CD14-positive monocyte (primary cell): ENCODE data around the gene CPED1. TPM values are rescaled to one million over a fixed set of nuclear protein-coding genes. Genes with fewer than 3 reads are reported as not detected.

Experiments used
- DNase-seq, 3 donors: peaks; one replicate each; pipeline ENCODE4 v3.0.0-alpha.2; 2011 to 2022
- H2AFZ ChIP-seq: 2 replicates; pipeline ENCODE4 v1.6.0; 2012; ENCODE audit warnings: mild to moderate bottlenecking, low read depth, low read length, inconsistent platforms; ENCODE audit not compliant: insufficient read depth, poor library complexity, severe bottlenecking
- H3K27ac ChIP-seq, 2 donors: 1 replicate in 1 of 2; 2 replicates in 1 of 2; pipeline ENCODE4 v1.5.1; 2012 to 2013; ENCODE audit warnings: low read length in 2 of 2, control low read depth in 1 of 2, inconsistent platforms in 1 of 2, low read depth in 1 of 2, mild to moderate bottlenecking in 1 of 2
- H3K27me3 ChIP-seq, 2 donors: one replicate each; pipeline versions ENCODE4 v1.6.0 to v1.6.1; 2011 to 2013; ENCODE audit warnings: low read length in 2 of 2; ENCODE audit not compliant: control insufficient read depth in 2 of 2, insufficient read depth in 2 of 2
- H3K36me3 ChIP-seq, 2 donors: replicated peaks in 1 of 2; 1 replicate in 1 of 2; 2 replicates in 1 of 2; pipeline versions ENCODE4 v1.5.1 to v1.6.1; 2012 to 2013; ENCODE audit warnings: low read length in 2 of 2, control low read depth in 1 of 2, inconsistent platforms in 1 of 2, mild to moderate bottlenecking in 1 of 2; ENCODE audit not compliant: insufficient read depth in 2 of 2, control insufficient read depth in 1 of 2
- H3K4me1 ChIP-seq, 2 donors: 1 replicate in 1 of 2; 2 replicates in 1 of 2; pipeline versions ENCODE4 v1.5.1 to v1.6.1; 2012 to 2013; ENCODE audit warnings: low read length in 2 of 2, control low read depth in 1 of 2, inconsistent platforms in 1 of 2, mild to moderate bottlenecking in 1 of 2, moderate library complexity in 1 of 2; ENCODE audit not compliant: insufficient read depth in 2 of 2, control insufficient read depth in 1 of 2
- H3K4me2 ChIP-seq: replicated peaks from 2 replicates; pipeline ENCODE3; 2012; ENCODE audit warnings: low read length, moderate library complexity, mild to moderate bottlenecking; ENCODE audit not compliant: poor library complexity, severe bottlenecking; ENCODE audit errors: extremely low read depth
- H3K4me3 ChIP-seq, 3 experiments: fragments of 200-600 bp in 1 of 3; sonication (generic) in 1 of 3; replicated peaks in 1 of 3; 1 replicate in 2 of 3; 2 replicates in 1 of 3; pipeline ENCODE4 v1.5.1; 2011 to 2013; ENCODE audit warnings: low read length in 3 of 3, mild to moderate bottlenecking in 3 of 3, control low read depth in 2 of 3, low read depth in 2 of 3, inconsistent platforms in 1 of 3, moderate library complexity in 1 of 3
- H3K79me2 ChIP-seq: 2 replicates; pipeline ENCODE4 v1.6.0; 2012; ENCODE audit warnings: mild to moderate bottlenecking, control low read depth, inconsistent platforms, low read length, moderate library complexity; ENCODE audit not compliant: insufficient read depth
- H3K9ac ChIP-seq: 2 replicates; pipeline ENCODE4 v1.6.0; 2017; ENCODE audit warnings: low read length, mild to moderate bottlenecking; ENCODE audit not compliant: insufficient read depth, poor library complexity, severe bottlenecking
- H3K9me3 ChIP-seq, 2 donors: replicated peaks in 1 of 2; 1 replicate in 1 of 2; 2 replicates in 1 of 2; pipeline versions ENCODE4 v1.5.1 to v1.6.1; 2012 to 2013; ENCODE audit warnings: low read length in 2 of 2, control low read depth in 1 of 2; ENCODE audit not compliant: control insufficient read depth in 1 of 2, insufficient read depth in 1 of 2
- H4K20me1 ChIP-seq: 2 replicates; pipeline ENCODE4 v1.6.0; 2012; ENCODE audit warnings: mild to moderate bottlenecking, low read length, control low read depth, moderate library complexity; ENCODE audit not compliant: insufficient read depth
- H3K27ac Mint-ChIP-seq, 7 donors: one replicate each; pipeline ENCODE4 v1.8.0; 2020; ENCODE audit warnings: mild to moderate bottlenecking in 7 of 7, mixed read lengths in 7 of 7, moderate library complexity in 6 of 7, inconsistent platforms in 2 of 7
- H3K27me3 Mint-ChIP-seq, 3 donors: one replicate each; pipeline ENCODE4 v1.8.0; 2021 to 2022; ENCODE audit warnings: low read depth in 3 of 3, mild to moderate bottlenecking in 3 of 3, mixed read lengths in 3 of 3, moderate library complexity in 3 of 3, inconsistent platforms in 1 of 3
- H3K36me3 Mint-ChIP-seq, 2 donors: one replicate each; pipeline ENCODE4 v1.8.0; 2020; ENCODE audit warnings: mixed read lengths in 2 of 2, inconsistent platforms in 1 of 2, mild to moderate bottlenecking in 1 of 2
- H3K4me1 Mint-ChIP-seq: one replicate; pipeline ENCODE4 v1.8.0; 2020; ENCODE audit warnings: mild to moderate bottlenecking, mixed read lengths
- H3K4me3 Mint-ChIP-seq, 2 donors: one replicate each; pipeline ENCODE4 v1.8.0; 2020; ENCODE audit warnings: mild to moderate bottlenecking in 2 of 2, mixed read lengths in 2 of 2, moderate library complexity in 1 of 2
- H3K9me3 Mint-ChIP-seq, 7 donors: one replicate each; pipeline ENCODE4 v1.8.0; 2020 to 2022; ENCODE audit warnings: mixed read lengths in 7 of 7, mild to moderate bottlenecking in 6 of 7, moderate library complexity in 6 of 7, inconsistent platforms in 2 of 7
- CTCF ChIP-seq: fragments of 200-600 bp; IDR thresholded peaks from one replicate; pipeline ENCODE4 v1.8.0; 2022; ENCODE audit warnings: antibody characterized with exemption, mild to moderate bottlenecking
- WGBS: methylation state at CpG from one replicate; pipeline ENCODE4 v1.1.5; 2013; ENCODE audit warnings: missing lambda C conversion rate; ENCODE audit not compliant: insufficient coverage; 5-methylcytosine and 5-hydroxymethylcytosine counted together
- intact Hi-C, 2 donors: fragments of 100-400 bp; cut with micrococcal nuclease; formaldehyde crosslinking; loops; one replicate each; pipeline versions ENCODE4 v1.15.0 to v1.15.1; 2023
- polyA plus RNA-seq, 3 donors: library from polyadenylated mRNA; depleted of rRNA in 1 of 3; unstranded in 2 of 3; stranded (reverse) in 1 of 3; fragments of 300-500 nt in 2 of 3; fragments of >200 nt in 1 of 3; fragmentation: Illumina TruSeq in 2 of 3; gene quantifications; 1 replicate in 2 of 3; 2 replicates in 1 of 3; pipeline ENCODE4 v1.2.3, GENCODE V29; 2012 to 2021

Gene CPED1
- polyA plus RNA-seq, 3 donors: 9.8 to 30.0 (median 20.4) TPM

- H3K9ac ChIP-seq: no peak overlapping the region
- Mint-ChIP-seq H3K27ac (no peak overlapping the region), H3K27me3 (no peaks in the 10 kb centered on the region), H3K4me1 (no peaks in the 10 kb centered on the region), H3K9me3 (no peaks in the 10 kb centered on the region), H3K36me3 (no peaks in the 10 kb centered on the region), H3K4me3 (no peak overlapping the region)
- H3K79me2 ChIP-seq: no peaks in the 10 kb centered on the region
- intact Hi-C loops: no loop called here
- WGBS: no CpG with 5 or more reads among the region's 4 CpGs
- H3K9me3 ChIP-seq: no peaks in the 10 kb centered on the region
- no peaks in the 10 kb centered on the region for H4K20me1 ChIP-seq
- no peak overlapping the region for H2AFZ ChIP-seq
- TF ChIP-seq CTCF: no peak
- H3K27me3 ChIP-seq: no peaks in the 10 kb centered on the region
- DNase-seq: no peak
- no peak overlapping the region for H3K4me2 ChIP-seq
- no peaks in the 10 kb centered on the region for H3K4me1 ChIP-seq
- no peak overlapping the region for H3K27ac ChIP-seq
- no peaks in the 10 kb centered on the region for H3K36me3 ChIP-seq
- no peak overlapping the region for H3K4me3 ChIP-seq
These were observed 168.8 kb downstream of the CPED1 start for GRCh38 chr7:121157341-121157751.

- no peak for DNase-seq
- Mint-ChIP-seq H3K9me3 (no peaks in the 10 kb centered on the region), H3K4me3 (no peak overlapping the region), H3K27ac (no peak overlapping the region), H3K4me1 (no peaks in the 10 kb centered on the region), H3K27me3 (no peaks in the 10 kb centered on the region), H3K36me3 (no peaks in the 10 kb centered on the region)
- intact Hi-C loops: no loop called here
- Histone ChIP-seq H3K36me3 (no peaks in the 10 kb centered on the region), H3K9ac (no peak overlapping the region), H3K27me3 (no peaks in the 10 kb centered on the region), H3K4me1 (no peaks in the 10 kb centered on the region), H3K4me3 (no peak overlapping the region), H3K79me2 (no peaks in the 10 kb centered on the region), H3K9me3 (no peaks in the 10 kb centered on the region), H3K4me2 (no peak overlapping the region), H2AFZ (no peak overlapping the region), H3K27ac (no peak overlapping the region), H4K20me1 (no peaks in the 10 kb centered on the region)
- no peak for TF ChIP-seq CTCF
- WGBS: 100% methylated on average over 2 of the region's 2 CpGs
These were observed 169.5 kb downstream of the CPED1 start for GRCh38 chr7:121157885-121158590.
